Spinal cord (tissue), 10 donors: ENCODE data around the gene ARHGAP15. TPM values are rescaled to one million over a fixed set of nuclear protein-coding genes. Genes with fewer than 3 reads are reported as not detected.

ENCODE experiments used
- DNase-seq, 6 donors: peaks; one replicate each; pipeline versions ENCODE4 v3.0.0 to v3.0.0-alpha.2; 2013 to 2015; ENCODE audit warnings: low spot score in 6 of 6, low read depth in 4 of 6
- H3K27ac ChIP-seq: one replicate; pipeline ENCODE4 v1.5.1; 2013; ENCODE audit warnings: low read depth, low read length, control low read depth
- H3K27me3 ChIP-seq: one replicate; pipeline ENCODE4 v1.6.1; 2013; ENCODE audit warnings: low read length; ENCODE audit not compliant: control insufficient read depth, insufficient read depth
- H3K36me3 ChIP-seq: one replicate; pipeline ENCODE4 v1.6.1; 2013; ENCODE audit warnings: low read length; ENCODE audit not compliant: control insufficient read depth, insufficient read depth
- H3K4me1 ChIP-seq: one replicate; pipeline ENCODE4 v1.6.1; 2013; ENCODE audit warnings: low read length; ENCODE audit not compliant: control insufficient read depth, insufficient read depth
- H3K4me3 ChIP-seq: one replicate; pipeline ENCODE4 v1.5.1; 2013; ENCODE audit warnings: low read depth, low read length, control low read depth
- H3K9me3 ChIP-seq: one replicate; pipeline ENCODE4 v1.6.1; 2013; ENCODE audit warnings: low read length; ENCODE audit not compliant: control insufficient read depth, insufficient read depth
- whole genome bisulfite sequencing: methylation state at CpG from one replicate; pipeline ENCODE4 v1.1.5; 2013; ENCODE audit warnings: missing lambda C conversion rate; ENCODE audit not compliant: insufficient coverage; 5-methylcytosine and 5-hydroxymethylcytosine counted together
- polyA plus RNA-seq, 2 donors: library from polyadenylated mRNA; unstranded; fragments of 120-200 nt; gene quantifications; one replicate each; pipeline ENCODE4 v1.2.1, GENCODE V29; 2013; ENCODE audit not compliant: insufficient read length in 2 of 2
- total RNA-seq, 2 donors: library from RNA; depleted of rRNA in 1 of 2; stranded (reverse); fragments of 120-200 nt in 1 of 2; fragments of >200 nt in 1 of 2; gene quantifications; one replicate each; pipeline versions ENCODE4 v1.2.3 to v1.2.4, GENCODE V29; 2013 to 2014
- donor health status: healthy.

The ARHGAP15 gene
- total and polyA plus RNA-seq, 4 donors, result 6.3 to 53.1 (median 12.5) TPM

- H3K4me1 ChIP-seq, result no peaks in the 10 kb centered on the region
- no peaks in the 10 kb centered on the region for H3K9me3 ChIP-seq
- no peaks in the 10 kb centered on the region for H3K27me3 ChIP-seq
- DNase-seq, result no peak
- no peak overlapping the region for H3K27ac ChIP-seq
- no peaks in the 10 kb centered on the region for H3K36me3 ChIP-seq
- no peak overlapping the region for H3K4me3 ChIP-seq
Measured at GRCh38 chr2:143392358-143392757, 263.1 kb downstream of the ARHGAP15 start.

GRCh38 chr2:143394062-143394461, 264.8 kb downstream of the ARHGAP15 start:
- WGBS, result no CpG with 5 or more reads among the region's 2 CpGs
- H3K9me3 ChIP-seq, result no peaks in the 10 kb centered on the region

GRCh38 chr2:143397884-143398614, 268.8 kb downstream of the ARHGAP15 start:
- peak in 1 of 6 donors; percentile 25 for DNase-seq
- no peaks in the 10 kb centered on the region for H3K4me1 ChIP-seq
- H3K9me3 ChIP-seq, result no peaks in the 10 kb centered on the region
- 67% methylated on average over 1 of the region's 3 CpGs for WGBS
- no peak overlapping the region for H3K27ac ChIP-seq
- no peaks in the 10 kb centered on the region for H3K36me3 ChIP-seq
- H3K4me3 ChIP-seq, result no peak overlapping the region
- H3K27me3 ChIP-seq, result no peaks in the 10 kb centered on the region

More at GRCh38 chr2:143394062-143394461, 264.8 kb downstream of the ARHGAP15 start:
- H3K27ac ChIP-seq, result no peak overlapping the region
- no peaks in the 10 kb centered on the region for H3K4me1 ChIP-seq
- H3K27me3 ChIP-seq, result no peaks in the 10 kb centered on the region
- DNase-seq, result no peak
- H3K36me3 ChIP-seq, result no peaks in the 10 kb centered on the region
- no peak overlapping the region for H3K4me3 ChIP-seq

- no peak overlapping the region for H3K27ac ChIP-seq
- WGBS, result no CpG with 5 or more reads among the region's 2 CpGs
- H3K4me1 ChIP-seq, result no peaks in the 10 kb centered on the region
- DNase-seq, result peak in 1 of 6 donors; percentile 50
- no peaks in the 10 kb centered on the region for H3K27me3 ChIP-seq
- no peak overlapping the region for H3K4me3 ChIP-seq
- no peaks in the 10 kb centered on the region for H3K9me3 ChIP-seq
- no peaks in the 10 kb centered on the region for H3K36me3 ChIP-seq
Measured at GRCh38 chr2:143398781-143399180, 269.6 kb downstream of the ARHGAP15 start.

GRCh38 chr2:143399631-143400069, 270.4 kb downstream of the ARHGAP15 start:
- no peak for DNase-seq
- H3K36me3 ChIP-seq, result no peaks in the 10 kb centered on the region
- no peak overlapping the region for H3K27ac ChIP-seq
- 50% methylated on average over 1 of the region's 2 CpGs for WGBS
- H3K27me3 ChIP-seq, result no peaks in the 10 kb centered on the region
- H3K4me3 ChIP-seq, result no peak overlapping the region
- H3K9me3 ChIP-seq, result no peaks in the 10 kb centered on the region
- no peaks in the 10 kb centered on the region for H3K4me1 ChIP-seq

GRCh38 chr2:143401861-143402260, 272.6 kb downstream of the ARHGAP15 start:
- DNase-seq, result peak in 2 of 6 donors; percentile 6 to 93
- no peaks in the 10 kb centered on the region for H3K27me3 ChIP-seq
- no CpG with 5 or more reads among the region's 2 CpGs for WGBS
- H3K27ac ChIP-seq, result no peak overlapping the region
- no peaks in the 10 kb centered on the region for H3K4me1 ChIP-seq
- no peaks in the 10 kb centered on the region for H3K9me3 ChIP-seq
- no peaks in the 10 kb centered on the region for H3K36me3 ChIP-seq
- no peak overlapping the region for H3K4me3 ChIP-seq

GRCh38 chr2:143402451-143402850, 273.2 kb downstream of the ARHGAP15 start:
- DNase-seq, result peak in 1 of 6 donors; percentile 25
- no peaks in the 10 kb centered on the region for H3K36me3 ChIP-seq
- no peak overlapping the region for H3K27ac ChIP-seq
- no peaks in the 10 kb centered on the region for H3K4me1 ChIP-seq
- H3K4me3 ChIP-seq, result no peak overlapping the region
- WGBS, result no CpG with 5 or more reads among the region's 2 CpGs
- H3K9me3 ChIP-seq, result no peaks in the 10 kb centered on the region
- no peaks in the 10 kb centered on the region for H3K27me3 ChIP-seq

GRCh38 chr2:143410082-143410897, 281.1 kb downstream of the ARHGAP15 start:
- DNase-seq, result no peak
- Histone ChIP-seq H3K27me3 (no peaks in the 10 kb centered on the region), H3K27ac (no peak overlapping the region), H3K9me3 (no peaks in the 10 kb centered on the region), H3K4me1 (no peaks in the 10 kb centered on the region), H3K36me3 (no peaks in the 10 kb centered on the region), H3K4me3 (no peak overlapping the region)
- WGBS, result no CpG with 5 or more reads among the region's 3 CpGs

- H3K9me3 ChIP-seq, result no peaks in the 10 kb centered on the region
- no peaks in the 10 kb centered on the region for H3K4me1 ChIP-seq
- no peak overlapping the region for H3K4me3 ChIP-seq
- H3K36me3 ChIP-seq, result no peaks in the 10 kb centered on the region
- DNase-seq, result no peak
- no peaks in the 10 kb centered on the region for H3K27me3 ChIP-seq
- no peak overlapping the region for H3K27ac ChIP-seq
- WGBS, result 95% methylated on average over 2 of the region's 4 CpGs
Measured at GRCh38 chr2:143415571-143415970, 286.4 kb downstream of the ARHGAP15 start.
